Endothelial cell of umbilical vein (primary cell): ENCODE data around the gene IQGAP3. TPM values are rescaled to one million over a fixed set of nuclear protein-coding genes. Genes with fewer than 3 reads are reported as not detected.

ENCODE experiments used
- BruUV-seq: library from RNA; stranded (reverse); fragments of 400-500 nt; replicated peaks from 2 replicates; lab custom pipeline; 2021; lab: Mats Ljungman, UMichigan
- CTCF ChIA-PET: fragments of 300-600, 350-600 bp; sonication (Branson Sonifier 250); formaldehyde crosslinking; loops from one replicate; lab custom pipeline; 2021; ENCODE audit warnings: antibody characterized with exemption, inconsistent platforms; lab: Charles Lee
- POLR2A ChIA-PET: fragments of 300-600, 350-600 bp; sonication (Branson Sonifier 250); formaldehyde crosslinking; loops from one replicate; lab custom pipeline; 2021; ENCODE audit warnings: antibody characterized with exemption, inconsistent platforms; lab: Charles Lee
- DNase-seq: peaks from one replicate; pipeline ENCODE4 v3.0.0-alpha.2; 2011; ENCODE audit warnings: low read depth, low spot score
- FAIRE-seq: peaks from 2 replicates; lab custom pipeline; 2011; peaks lifted over from hg19 to GRCh38; lab: Jason Lieb, UNC
- H2AFZ ChIP-seq: 2 replicates; pipeline ENCODE4 v1.6.0; 2012; ENCODE audit warnings: low read depth, low read length, control low read depth, inconsistent platforms
- H3K27ac ChIP-seq: 2 replicates; pipeline ENCODE4 v1.5.1; 2011; ENCODE audit warnings: low read depth, mild to moderate bottlenecking, control low read depth, low read length, moderate library complexity; ENCODE audit not compliant: insufficient read depth
- H3K27me3 ChIP-seq, 2 experiments: 2 replicates each; pipeline versions ENCODE4 v1.6.0 to v1.6.1; 2011; ENCODE audit warnings: low read length in 2 of 2, mixed read lengths in 1 of 2; ENCODE audit not compliant: control insufficient read depth in 2 of 2, insufficient read depth in 2 of 2
- H3K36me3 ChIP-seq, 2 experiments: 2 replicates in 1 of 2; 3 replicates in 1 of 2; pipeline ENCODE4 v1.5.1; 2011; ENCODE audit warnings: low read length in 2 of 2, mild to moderate bottlenecking in 1 of 2, moderate library complexity in 1 of 2; ENCODE audit not compliant: control insufficient read depth in 2 of 2, insufficient read depth in 2 of 2; ENCODE audit errors: extremely low read depth in 1 of 2
- H3K4me1 ChIP-seq: 3 replicates; pipeline ENCODE4 v1.5.1; 2011; ENCODE audit warnings: mild to moderate bottlenecking, low read length; ENCODE audit not compliant: control insufficient read depth, insufficient read depth; ENCODE audit errors: extremely low read depth
- H3K4me2 ChIP-seq: 2 replicates; pipeline ENCODE4 v1.6.1; 2011; ENCODE audit warnings: low read length, control low read depth, mixed read lengths; ENCODE audit not compliant: insufficient read depth
- H3K4me3 ChIP-seq, 3 experiments: fragments of 200-600 bp in 1 of 3; sonication (generic), shearing (Covaris generic) in 1 of 3; replicated peaks in 1 of 3; 2 replicates each; pipeline ENCODE4 v1.5.1; 2011 to 2016; ENCODE audit warnings: control low read depth in 3 of 3, low read length in 3 of 3, mild to moderate bottlenecking in 2 of 3, inconsistent platforms in 1 of 3, low read depth in 1 of 3, moderate library complexity in 1 of 3; ENCODE audit not compliant: insufficient read depth in 1 of 3
- H3K79me2 ChIP-seq: 2 replicates; pipeline ENCODE4 v1.6.0; 2012; ENCODE audit warnings: low read length, inconsistent platforms; ENCODE audit not compliant: control insufficient read depth, insufficient read depth
- H3K9ac ChIP-seq: replicated peaks from 2 replicates; pipeline ENCODE3; 2011; ENCODE audit warnings: low read length, control low read depth; ENCODE audit not compliant: insufficient read depth; ENCODE audit errors: extremely low read depth
- H3K9me1 ChIP-seq: replicated peaks from 3 replicates; pipeline ENCODE4 v1.6.0; 2011; ENCODE audit warnings: mild to moderate bottlenecking, low read length; ENCODE audit not compliant: control insufficient read depth, insufficient read depth; ENCODE audit errors: extremely low read depth
- H3K9me3 ChIP-seq: replicated peaks from 2 replicates; pipeline ENCODE4 v1.5.1; 2012; ENCODE audit warnings: low read length, inconsistent platforms; ENCODE audit not compliant: control insufficient read depth, insufficient read depth
- H4K20me1 ChIP-seq: replicated peaks from 2 replicates; pipeline ENCODE3; 2011; ENCODE audit warnings: mild to moderate bottlenecking, low read length; ENCODE audit not compliant: control insufficient read depth, insufficient read depth; ENCODE audit errors: extremely low read depth
- EZH2 ChIP-seq: IDR thresholded peaks from 2 replicates; pipeline ENCODE4 v1.6.1; 2012; ENCODE audit warnings: borderline replicate concordance, low read depth, mild to moderate bottlenecking, moderate library complexity, low read length, inconsistent platforms; ENCODE audit not compliant: severe bottlenecking
- FOS ChIP-seq: IDR thresholded peaks from 2 replicates; pipeline ENCODE4 v1.6.1; 2011; ENCODE audit warnings: mild to moderate bottlenecking, low read length, moderate library complexity, borderline replicate concordance; ENCODE audit not compliant: insufficient read depth
- GATA2 ChIP-seq: IDR thresholded peaks from 2 replicates; pipeline ENCODE4 v1.7.0; 2011; ENCODE audit warnings: low read depth, mild to moderate bottlenecking, moderate library complexity, mixed read lengths, low read length; ENCODE audit not compliant: insufficient read length, insufficient read depth
- MYC ChIP-seq: IDR thresholded peaks from one replicate; pipeline ENCODE4 v1.6.1; 2011; ENCODE audit warnings: mild to moderate bottlenecking, low read depth, low read length
- POLR2A ChIP-seq: IDR thresholded peaks from 2 replicates; pipeline ENCODE4 v1.6.1; 2012; ENCODE audit warnings: low read depth, mild to moderate bottlenecking, control low read depth, low read length
- POLR2AphosphoS5 ChIP-seq: IDR thresholded peaks from 2 replicates; pipeline ENCODE4 v1.6.1; 2012; ENCODE audit warnings: low read depth, mild to moderate bottlenecking, control low read depth, low read length, moderate library complexity; ENCODE audit not compliant: insufficient read depth
- dilution Hi-C: fragments of 300-500 bp; cut with MboI; formaldehyde crosslinking; loops from one replicate; pipeline ENCODE4 v1.15.0; 2019; ENCODE audit warnings: low sequenced_read_pairs; ENCODE audit not compliant: extremely low pct_ligation_motif_present
- intact Hi-C: fragments of 100-400 bp; cut with micrococcal nuclease; formaldehyde crosslinking; loops from one replicate; pipeline ENCODE4 v1.10.0; 2022
- polyA plus RNA-seq, 4 experiments: library from polyadenylated mRNA; depleted of rRNA in 3 of 4; stranded (reverse) in 3 of 4; unstranded in 1 of 4; fragments of >200 nt; gene quantifications; 2 replicates each; pipeline versions ENCODE4 v1.2.1 to v1.2.3, GENCODE V29; 2011 to 2012; ENCODE audit warnings: missing spikeins in 1 of 4
- total RNA-seq: library from RNA; stranded (reverse); gene quantifications from 2 replicates; pipeline ENCODE4 v1.2.3, GENCODE V29; 2021
- TF ChIP-seq, protein P1 (sequence below): IDR thresholded peaks from 2 replicates; pipeline ENCODE4 v1.6.1; 2011; ENCODE audit not compliant: insufficient read depth, insufficient read length
- TF ChIP-seq, protein P2 (sequence below), 2 donors: IDR thresholded peaks; 1 replicate in 1 of 2; 2 replicates in 1 of 2; pipeline ENCODE4 v1.5.1; 2011; ENCODE audit warnings: low read length in 2 of 2, mild to moderate bottlenecking in 2 of 2, moderate library complexity in 2 of 2, control low read depth in 1 of 2, inconsistent platforms in 1 of 2, low read depth in 1 of 2; ENCODE audit not compliant: insufficient read depth in 1 of 2; ENCODE audit errors: extremely low read depth in 1 of 2

Gene IQGAP3
- total and polyA plus RNA-seq, 2 donors (not counting 3 experiments of a cell fraction or from before 2014, with no cell fraction given), result 28.3 to 60.7 TPM

DNA sequence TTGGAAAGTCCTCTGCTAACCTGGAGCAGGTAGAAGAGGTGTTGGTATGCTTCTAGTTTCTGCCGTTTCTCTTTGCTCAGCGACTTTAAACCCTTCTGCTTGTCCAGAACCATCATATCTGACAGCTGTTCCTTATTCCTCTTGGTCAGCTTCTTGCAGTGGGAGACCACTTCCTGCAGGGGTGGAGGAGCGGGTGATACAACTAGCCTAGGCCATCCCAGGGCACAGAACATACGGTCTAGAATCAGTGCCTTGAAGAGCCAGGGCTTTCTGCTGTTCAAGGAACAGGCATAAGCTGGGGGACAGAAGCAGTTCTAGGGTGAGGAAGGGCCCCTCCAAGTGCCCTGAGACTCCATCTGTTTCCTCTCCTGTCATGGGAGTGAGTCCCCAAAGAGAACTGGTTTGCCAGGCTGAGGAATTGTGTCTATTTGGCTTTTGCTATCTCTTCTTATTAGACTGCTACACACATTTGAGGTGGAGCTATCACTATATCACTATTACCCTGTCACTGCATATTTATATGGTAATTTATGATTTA lies 32.5 kb downstream of the IQGAP3 start:
- Histone ChIP-seq H3K9me3 (no peaks in the 10 kb centered on the region), H4K20me1 (no peaks in the 10 kb centered on the region), H3K9ac (no peak overlapping the region), H3K79me2 (no peaks in the 10 kb centered on the region), H3K36me3 (peaks cover 6 to 12% of the 10 kb centered on the region in 2 experiments), H3K4me3 (no peak overlapping the region), H3K27me3 (no peaks in the 10 kb centered on the region), H2AFZ (no peak overlapping the region), H3K27ac (no peak overlapping the region), H3K4me1 (no peaks in the 10 kb centered on the region), H3K4me2 (no peak overlapping the region), H3K9me1 (no peaks in the 10 kb centered on the region)
- ChIA-PET POLR2A (no interaction called here), CTCF (interaction anchor here (2.4 kb wide), 1 partner anchor 59 kb away, joined by 13 read pairs; no protein-coding TSS in a partner anchor)
- TF ChIP-seq, protein P1, sequence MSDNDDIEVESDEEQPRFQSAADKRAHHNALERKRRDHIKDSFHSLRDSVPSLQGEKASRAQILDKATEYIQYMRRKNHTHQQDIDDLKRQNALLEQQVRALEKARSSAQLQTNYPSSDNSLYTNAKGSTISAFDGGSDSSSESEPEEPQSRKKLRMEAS, result no peak
- TF ChIP-seq MYC, result no peak
- FAIRE-seq, result no peak
- intact Hi-C loops, result no loop called here
- dilution Hi-C loops, result no loop called here
- BruUV-seq, result no TSS peak
- DNase-seq, result no peak

DNA sequence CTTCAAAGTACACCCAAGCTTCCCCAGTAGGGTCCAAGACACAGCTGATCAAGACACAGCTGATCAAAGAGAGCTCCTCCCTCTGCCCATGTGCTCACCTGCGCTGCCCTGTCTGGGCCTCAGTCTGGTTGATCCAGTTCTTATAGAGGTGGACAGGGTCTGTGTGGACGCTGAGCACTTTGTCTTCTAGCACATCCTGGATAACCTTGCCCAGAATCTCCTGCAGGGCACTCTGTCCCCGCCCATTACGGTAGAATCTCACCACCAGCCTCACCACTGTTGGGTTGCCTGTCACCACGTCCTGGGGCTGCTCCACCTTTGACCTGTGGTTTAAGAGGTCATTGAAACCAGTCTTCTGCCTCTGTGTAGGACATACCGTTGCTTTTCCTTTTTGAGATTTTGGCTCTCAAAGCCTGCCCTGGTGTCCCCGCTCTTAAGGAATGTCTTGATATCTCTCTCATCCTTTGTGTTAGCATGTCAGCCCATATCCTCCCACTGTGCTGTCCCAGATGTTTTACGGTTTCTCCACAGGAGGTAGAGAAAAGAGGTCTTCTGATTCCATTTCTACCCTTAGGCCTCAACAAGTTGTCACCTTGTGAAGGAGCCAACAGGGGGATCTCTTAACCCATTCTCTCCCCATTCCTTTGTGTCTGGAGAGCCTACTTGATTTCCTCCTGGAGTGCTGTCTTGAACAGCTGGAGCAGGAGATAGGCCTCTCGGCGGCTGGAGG lies 33.5 kb downstream of the IQGAP3 start:
- dilution Hi-C loops, result no loop called here
- H3K36me3 ChIP-seq, result peaks cover 6 to 11% of the 10 kb centered on the region in 2 experiments

More for the DNA sequence above, 33.5 kb downstream of the IQGAP3 start:
- POLR2A ChIA-PET, result no interaction called here
- Histone ChIP-seq H3K79me2 (no peaks in the 10 kb centered on the region), H3K27ac (no peak overlapping the region), H3K4me2 (no peak overlapping the region), H3K4me1 (no peaks in the 10 kb centered on the region), H3K27me3 (no peaks in the 10 kb centered on the region), H3K9me3 (no peaks in the 10 kb centered on the region), H2AFZ (no peak overlapping the region), H3K4me3 (no peak overlapping the region), H3K9me1 (no peaks in the 10 kb centered on the region), H4K20me1 (no peaks in the 10 kb centered on the region), H3K9ac (no peak overlapping the region)
- no peak for FAIRE-seq
- CTCF ChIA-PET, result interaction anchor here (1.3 to 2.4 kb wide), 2 partner anchors 58 kb away, joined by 5 to 13 read pairs; no protein-coding TSS in a partner anchor
- intact Hi-C loops, result no loop called here
- no peak for DNase-seq
- no peak for TF ChIP-seq MYC
- TF ChIP-seq GATA2, result no peak
- TF ChIP-seq POLR2AphosphoS5, result no peak
- TF ChIP-seq, protein P2, sequence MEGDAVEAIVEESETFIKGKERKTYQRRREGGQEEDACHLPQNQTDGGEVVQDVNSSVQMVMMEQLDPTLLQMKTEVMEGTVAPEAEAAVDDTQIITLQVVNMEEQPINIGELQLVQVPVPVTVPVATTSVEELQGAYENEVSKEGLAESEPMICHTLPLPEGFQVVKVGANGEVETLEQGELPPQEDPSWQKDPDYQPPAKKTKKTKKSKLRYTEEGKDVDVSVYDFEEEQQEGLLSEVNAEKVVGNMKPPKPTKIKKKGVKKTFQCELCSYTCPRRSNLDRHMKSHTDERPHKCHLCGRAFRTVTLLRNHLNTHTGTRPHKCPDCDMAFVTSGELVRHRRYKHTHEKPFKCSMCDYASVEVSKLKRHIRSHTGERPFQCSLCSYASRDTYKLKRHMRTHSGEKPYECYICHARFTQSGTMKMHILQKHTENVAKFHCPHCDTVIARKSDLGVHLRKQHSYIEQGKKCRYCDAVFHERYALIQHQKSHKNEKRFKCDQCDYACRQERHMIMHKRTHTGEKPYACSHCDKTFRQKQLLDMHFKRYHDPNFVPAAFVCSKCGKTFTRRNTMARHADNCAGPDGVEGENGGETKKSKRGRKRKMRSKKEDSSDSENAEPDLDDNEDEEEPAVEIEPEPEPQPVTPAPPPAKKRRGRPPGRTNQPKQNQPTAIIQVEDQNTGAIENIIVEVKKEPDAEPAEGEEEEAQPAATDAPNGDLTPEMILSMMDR (IDR thresholded peaks at IDR 0.05; ENCODE audit: extremely low read depth in 1 of 2, insufficient read depth in 1 of 2, low read depth in 1 of 2, low read length in 2 of 2), result no peak
- no peak for TF ChIP-seq FOS
- no peak for TF ChIP-seq POLR2A
- TF ChIP-seq EZH2, result no peak
- no TSS peak for BruUV-seq
